Head of caudate nucleus (tissue), 42 donors: ENCODE data around the gene MED27.

Experiments
- DNase-seq, 42 donors: peaks; one replicate each; pipeline versions ENCODE4 v3.0.0 to v3.0.0-alpha.2; 2020 to 2021; ENCODE audit warnings: mixed read lengths in 7 of 42
- intact Hi-C: fragments of 100-400 bp; cut with DNase I; formaldehyde crosslinking; loops from one replicate; pipeline ENCODE4 v1.15.0; 2022

MED27 gene

GRCh38 chr9:131982102-131982501, 97.6 kb downstream of the MED27 start:
- no peak for DNase-seq
- intact Hi-C loops: no loop called here

GRCh38 chr9:131981116-131981776, 98.4 kb downstream of the MED27 start:
- intact Hi-C loops: no loop called here
- DNase-seq: no peak

GRCh38 chr9:131980267-131981016, 99.2 kb downstream of the MED27 start:
- peak in 15 of 42 donors; percentile 14 to 61 (median 28) for DNase-seq
- intact Hi-C loops: no loop called here

- no peak for DNase-seq
- intact Hi-C loops: no loop called here
These were observed 102.4 kb downstream of the MED27 start for GRCh38 chr9:131977109-131977838.

- DNase-seq: no peak
- intact Hi-C loops: no loop called here
These were observed 103.2 kb downstream of the MED27 start for GRCh38 chr9:131976157-131977108.

GRCh38 chr9:131972889-131973288, 106.8 kb downstream of the MED27 start:
- intact Hi-C loops: no loop called here
- DNase-seq: no peak

- no peak for DNase-seq
- intact Hi-C loops: no loop called here
These were observed 108.1 kb downstream of the MED27 start for GRCh38 chr9:131971482-131972074.

GRCh38 chr9:131969469-131969989, 110.1 kb downstream of the MED27 start:
- intact Hi-C loops: no loop called here

GRCh38 chr9:131968632-131969031, 111.0 kb downstream of the MED27 start:
- no peak for DNase-seq
- intact Hi-C loops: no loop called here

More at GRCh38 chr9:131969469-131969989, 110.1 kb downstream of the MED27 start:
- peak in 8 of 42 donors; percentile 26 to 62 (median 35) for DNase-seq

- DNase-seq: no peak
- intact Hi-C loops: no loop called here
These were observed 113.8 kb downstream of the MED27 start for GRCh38 chr9:131965841-131966240.

GRCh38 chr9:131965103-131965502, 114.6 kb downstream of the MED27 start:
- DNase-seq: no peak
- intact Hi-C loops: no loop called here

- intact Hi-C loops: no loop called here
These were observed 116.3 kb downstream of the MED27 start for GRCh38 chr9:131963072-131964030.

GRCh38 chr9:131961496-131961880, 118.2 kb downstream of the MED27 start:
- intact Hi-C loops: no loop called here
- peak in 18 of 42 donors; percentile 8 to 65 (median 42) for DNase-seq

More at GRCh38 chr9:131963072-131964030, 116.3 kb downstream of the MED27 start:
- no peak for DNase-seq

GRCh38 chr9:131960851-131961495, 118.7 kb downstream of the MED27 start:
- DNase-seq: peak; percentile 43 to 88 (median 76)
- intact Hi-C loops: no loop called here

- peak in 3 of 42 donors; percentile 23 to 29 (median 25) for DNase-seq
- intact Hi-C loops: no loop called here
These were observed 119.4 kb downstream of the MED27 start for GRCh38 chr9:131960311-131960710.

GRCh38 chr9:131959887-131960286, 119.8 kb downstream of the MED27 start:
- DNase-seq: no peak
- intact Hi-C loops: no loop called here

GRCh38 chr9:131959056-131959455, 120.6 kb downstream of the MED27 start:
- intact Hi-C loops: no loop called here

More at GRCh38 chr9:131959056-131959455, 120.6 kb downstream of the MED27 start:
- DNase-seq: no peak
